HFFc6 (cell line): ENCODE data around the gene XRCC5. TPM values are rescaled to one million over a fixed set of nuclear protein-coding genes. Genes with fewer than 3 reads are reported as not detected.

Source experiments
- DNase-seq: peaks from one replicate; pipeline ENCODE4 v3.0.0-alpha.2; 2018
- H3K27ac Mint-ChIP-seq: 2 replicates; pipeline ENCODE4 v1.8.0; 2020; ENCODE audit warnings: mild to moderate bottlenecking, mixed read lengths
- H3K27me3 Mint-ChIP-seq: 2 replicates; pipeline ENCODE4 v1.8.0; 2021; ENCODE audit warnings: mild to moderate bottlenecking, moderate library complexity, mixed read lengths; ENCODE audit not compliant: insufficient read depth
- H3K36me3 Mint-ChIP-seq: 2 replicates; pipeline ENCODE4 v1.8.0; 2021; ENCODE audit warnings: low read depth, mixed read lengths
- H3K4me1 Mint-ChIP-seq: 2 replicates; pipeline ENCODE4 v1.8.0; 2020; ENCODE audit warnings: low read depth, mixed read lengths
- H3K4me3 Mint-ChIP-seq: 2 replicates; pipeline ENCODE4 v1.8.0; 2020; ENCODE audit warnings: mild to moderate bottlenecking, moderate library complexity, mixed read lengths
- H3K9me3 Mint-ChIP-seq: 2 replicates; pipeline ENCODE4 v1.8.0; 2020; ENCODE audit warnings: mild to moderate bottlenecking, mixed read lengths
- long read RNA-seq: library from polyadenylated mRNA; unstranded; transcript quantifications from one replicate; pipeline ENCODE4 v2.0.0, GENCODE V29; 2019
- total RNA-seq, 6 experiments: library from RNA; stranded (reverse); fragmentation: NEBNext Ultra II Directional; extraction: Animal tissue kit (Norgen Biotek cat#: 25700); gene quantifications; 2 replicates in 1 of 6; 3 replicates in 5 of 6; pipeline ENCODE4 v1.2.3, GENCODE V29; 2021
- TF ChIP-seq, protein P1 (sequence below): fragments of 200-600 bp; sonication (generic); IDR thresholded peaks from 2 replicates; pipeline ENCODE4 v1.5.0; 2021; ENCODE audit warnings: antibody characterized with exemption, mild to moderate bottlenecking

Gene XRCC5
- total RNA-seq = 100 to 1,000 TPM; 291 to 372 (median 352) TPM
- long read RNA-seq, transcript XRCC5-201 (21 exons, 3,428 nt) = major isoform, 203 of 329 reads
- long read RNA-seq, partial matches to known transcripts = 109 of 329 reads
- long read RNA-seq, other reads (novel, unspliced or antisense) = 14 of 329 reads

DNA sequence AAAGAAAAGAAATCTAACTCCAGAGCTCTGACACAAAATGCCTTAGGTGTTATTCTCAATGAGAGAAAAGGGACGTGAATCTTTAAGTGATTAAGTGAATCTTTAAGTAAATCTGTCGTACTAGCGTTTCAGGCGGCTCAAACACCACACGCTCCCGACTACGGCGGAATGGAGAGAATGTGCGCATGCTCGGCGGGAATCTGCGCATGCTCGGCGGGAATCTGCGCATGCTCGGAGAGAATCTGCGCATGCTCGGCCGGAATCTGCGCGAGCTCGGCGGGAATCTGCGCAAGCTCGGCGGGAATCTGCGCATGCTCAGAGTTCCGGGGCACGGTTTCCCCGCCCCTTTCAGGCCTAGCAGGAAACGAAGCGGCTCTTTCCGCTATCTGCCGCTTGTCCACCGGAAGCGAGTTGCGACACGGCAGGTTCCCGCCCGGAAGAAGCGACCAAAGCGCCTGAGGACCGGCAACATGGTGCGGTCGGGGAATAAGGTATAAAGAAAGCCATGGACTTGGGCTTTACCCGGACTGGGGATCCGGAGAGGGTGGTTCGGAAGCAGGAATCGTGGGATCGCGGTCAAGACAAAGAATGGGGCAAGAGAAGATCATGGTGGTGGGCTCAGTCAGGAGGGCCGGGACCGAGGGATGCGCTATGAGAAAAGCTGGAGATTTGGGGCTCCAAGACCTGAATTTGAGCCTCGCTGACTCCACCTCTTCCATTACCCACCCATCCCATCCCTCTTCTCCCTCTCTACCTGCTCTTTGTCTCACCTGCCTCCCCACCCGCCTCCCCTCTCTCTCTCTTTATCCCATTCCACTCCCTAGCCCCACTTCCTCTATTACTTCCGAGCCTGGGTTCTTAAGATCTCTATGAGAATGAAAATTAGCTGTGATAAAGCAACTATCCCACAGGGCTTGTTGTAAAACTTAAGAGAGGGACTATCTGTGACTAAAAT is at the start of gene XRCC5:
TSS of gene XRCC5 (plus strand) at position 382 of the 955 bp plus-strand sequence. CDS start at position 471, 89 bp downstream.
- Mint-ChIP-seq H3K27me3 (peaks cover 7% of the 10 kb centered on the region), H3K9me3 (no peaks in the 10 kb centered on the region), H3K4me3 (peak within 1 kb of the TSS; percentile 98), H3K27ac (peak within 1 kb of the TSS; percentile 99), H3K4me1 (peaks cover 54% of the 10 kb centered on the region), H3K36me3 (peaks cover 48% of the 10 kb centered on the region)
- peak; percentile 95 for DNase-seq
- TF ChIP-seq, protein P1, sequence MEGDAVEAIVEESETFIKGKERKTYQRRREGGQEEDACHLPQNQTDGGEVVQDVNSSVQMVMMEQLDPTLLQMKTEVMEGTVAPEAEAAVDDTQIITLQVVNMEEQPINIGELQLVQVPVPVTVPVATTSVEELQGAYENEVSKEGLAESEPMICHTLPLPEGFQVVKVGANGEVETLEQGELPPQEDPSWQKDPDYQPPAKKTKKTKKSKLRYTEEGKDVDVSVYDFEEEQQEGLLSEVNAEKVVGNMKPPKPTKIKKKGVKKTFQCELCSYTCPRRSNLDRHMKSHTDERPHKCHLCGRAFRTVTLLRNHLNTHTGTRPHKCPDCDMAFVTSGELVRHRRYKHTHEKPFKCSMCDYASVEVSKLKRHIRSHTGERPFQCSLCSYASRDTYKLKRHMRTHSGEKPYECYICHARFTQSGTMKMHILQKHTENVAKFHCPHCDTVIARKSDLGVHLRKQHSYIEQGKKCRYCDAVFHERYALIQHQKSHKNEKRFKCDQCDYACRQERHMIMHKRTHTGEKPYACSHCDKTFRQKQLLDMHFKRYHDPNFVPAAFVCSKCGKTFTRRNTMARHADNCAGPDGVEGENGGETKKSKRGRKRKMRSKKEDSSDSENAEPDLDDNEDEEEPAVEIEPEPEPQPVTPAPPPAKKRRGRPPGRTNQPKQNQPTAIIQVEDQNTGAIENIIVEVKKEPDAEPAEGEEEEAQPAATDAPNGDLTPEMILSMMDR = no peak

DNA sequence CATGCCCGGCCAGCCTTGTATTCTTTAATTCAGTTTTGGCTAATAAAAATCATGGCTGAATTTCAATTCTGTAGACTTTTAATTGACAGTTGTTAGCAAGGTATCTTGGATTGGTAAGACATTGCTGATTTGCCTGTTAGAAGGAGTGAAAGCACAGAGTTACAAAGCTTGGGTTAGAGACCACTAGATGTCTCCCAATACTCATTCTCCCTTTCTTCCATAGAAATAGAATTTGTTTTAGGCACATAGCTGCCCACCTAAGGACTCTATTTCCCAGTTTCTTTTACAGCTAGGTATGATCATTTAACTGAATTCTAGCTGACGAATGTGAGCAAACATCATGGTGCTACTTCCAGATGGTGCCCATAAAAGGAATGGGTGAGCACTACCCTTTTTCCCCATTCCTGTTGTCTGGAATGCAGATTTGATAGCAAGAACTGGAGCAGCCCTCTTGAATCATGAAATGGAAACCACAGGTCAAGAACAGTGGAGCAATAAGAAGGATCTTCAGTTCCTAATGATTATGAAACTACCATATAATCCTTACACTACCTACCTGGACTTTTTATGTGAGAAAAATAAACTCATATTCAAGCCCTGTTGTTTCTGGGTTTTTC is 45.0 kb upstream of the XRCC5 start:
- Mint-ChIP-seq H3K4me1 (peaks cover 17% of the 10 kb centered on the region), H3K4me3 (no peak overlapping the region), H3K9me3 (no peaks in the 10 kb centered on the region), H3K27ac (no peak overlapping the region), H3K27me3 (no peaks in the 10 kb centered on the region), H3K36me3 (no peaks in the 10 kb centered on the region)
- DNase-seq = no peak
- TF ChIP-seq, protein P1 = peak; percentile 26; the same call in 1 of the 2 replicates

DNA sequence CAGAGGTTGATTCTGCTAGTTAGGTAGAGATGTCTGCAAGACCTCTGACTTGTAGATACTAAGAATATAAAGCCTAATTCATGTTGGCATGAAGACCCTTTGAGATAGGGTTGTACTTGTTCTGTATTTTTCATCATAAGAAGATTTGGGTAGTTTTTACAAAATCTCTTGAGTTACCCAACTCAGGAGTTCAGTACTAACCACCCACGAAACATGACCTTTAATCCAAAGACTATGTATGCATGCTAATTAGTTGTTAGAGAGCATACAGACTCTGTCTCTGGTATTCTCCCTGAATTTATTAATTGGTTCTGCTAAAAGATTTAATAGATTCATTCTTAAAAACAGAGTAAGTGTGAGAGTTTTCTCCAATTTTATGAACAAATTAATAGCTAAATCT is 44.5 kb upstream of the XRCC5 start:
- Mint-ChIP-seq H3K27me3 (no peaks in the 10 kb centered on the region), H3K9me3 (no peaks in the 10 kb centered on the region), H3K27ac (no peak overlapping the region), H3K36me3 (no peaks in the 10 kb centered on the region), H3K4me3 (no peak overlapping the region), H3K4me1 (peaks cover 17% of the 10 kb centered on the region)
- TF ChIP-seq, protein P1 = no peak
- DNase-seq = no peak

DNA sequence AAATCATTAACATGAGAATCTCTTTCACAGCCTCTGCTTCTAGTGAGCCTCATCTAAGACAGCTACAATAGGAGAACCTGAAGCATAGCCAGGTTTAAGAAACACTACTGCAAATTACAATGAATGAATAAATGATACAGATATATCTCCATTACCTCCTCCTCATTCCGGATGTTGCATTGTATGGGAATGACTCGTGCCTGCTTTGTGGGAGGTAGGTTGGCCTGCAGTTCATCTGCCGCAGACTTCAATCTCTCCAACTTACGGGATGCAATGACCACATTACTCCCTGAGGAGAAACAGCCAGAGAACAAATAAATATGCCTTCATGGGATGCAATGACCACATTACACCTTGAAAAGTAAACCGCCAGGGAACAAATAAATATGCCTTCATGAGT is 42.9 kb upstream of the XRCC5 start:
- Mint-ChIP-seq H3K4me1 (peaks cover 17% of the 10 kb centered on the region), H3K27ac (no peak overlapping the region), H3K36me3 (no peaks in the 10 kb centered on the region), H3K4me3 (no peak overlapping the region), H3K9me3 (no peaks in the 10 kb centered on the region), H3K27me3 (no peaks in the 10 kb centered on the region)
- TF ChIP-seq, protein P1 = no peak
- peak; percentile 14 for DNase-seq

DNA sequence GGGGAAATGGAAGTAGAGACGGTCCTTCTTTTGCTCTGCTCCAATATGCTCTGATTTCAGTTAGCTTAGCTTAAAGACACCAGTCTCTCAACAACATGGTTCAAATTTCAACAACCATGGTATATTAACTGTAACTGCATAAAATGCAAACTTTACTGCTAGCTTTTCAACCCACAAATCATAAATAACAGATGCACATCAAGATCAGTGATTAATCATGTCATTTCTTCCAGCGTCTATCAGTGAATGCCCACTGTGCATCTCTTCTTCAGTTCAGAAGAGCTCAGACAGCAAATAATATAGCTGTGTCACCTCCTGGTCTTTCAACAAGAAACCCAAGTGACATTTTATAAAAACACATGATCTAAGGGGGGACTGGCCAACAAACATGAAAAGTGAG is 40.1 kb upstream of the XRCC5 start:
- H3K27me3 Mint-ChIP-seq = no peaks in the 10 kb centered on the region
- TF ChIP-seq, protein P1 = no peak
- H3K36me3 Mint-ChIP-seq = no peaks in the 10 kb centered on the region
- H3K27ac Mint-ChIP-seq = no peak overlapping the region
- H3K4me3 Mint-ChIP-seq = no peak overlapping the region
- H3K4me1 Mint-ChIP-seq = peaks cover 24% of the 10 kb centered on the region
- DNase-seq = no peak
- H3K9me3 Mint-ChIP-seq = no peaks in the 10 kb centered on the region
